Measurements from ENCODE around the gene RPL18A. TPM values are rescaled to one million over a fixed set of nuclear protein-coding genes. Genes with fewer than 3 reads are reported as not detected.

RPL18A gene
- total and polyA plus RNA-seq, 2 experiments from 2014 or later: 1,314 to 2,829 TPM

DNA sequence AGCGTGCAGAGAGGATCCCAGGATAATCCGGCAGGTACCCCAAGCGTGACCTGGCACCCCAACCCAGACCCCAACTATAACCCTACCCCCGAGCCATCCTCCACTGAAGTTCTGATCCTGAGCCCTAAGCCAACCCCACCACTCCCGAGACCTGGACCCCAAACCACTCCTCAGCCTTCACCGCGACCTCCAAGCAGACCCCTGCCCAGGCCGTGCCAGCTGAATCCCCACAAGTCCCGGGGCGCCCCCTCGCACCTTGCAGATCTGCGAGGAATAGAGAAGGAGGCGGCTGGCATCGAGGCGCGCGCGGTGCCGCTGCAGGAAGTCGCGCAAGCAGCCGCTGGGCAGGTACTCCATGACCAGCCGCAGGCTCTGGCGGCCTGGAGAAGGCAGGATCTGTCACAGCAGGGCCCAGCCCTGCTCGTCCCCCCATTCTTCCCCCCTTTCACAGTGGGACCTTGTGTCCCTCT is 28.3 kb upstream of the RPL18A start (continued):
- TF ChIP-seq, protein P1, sequence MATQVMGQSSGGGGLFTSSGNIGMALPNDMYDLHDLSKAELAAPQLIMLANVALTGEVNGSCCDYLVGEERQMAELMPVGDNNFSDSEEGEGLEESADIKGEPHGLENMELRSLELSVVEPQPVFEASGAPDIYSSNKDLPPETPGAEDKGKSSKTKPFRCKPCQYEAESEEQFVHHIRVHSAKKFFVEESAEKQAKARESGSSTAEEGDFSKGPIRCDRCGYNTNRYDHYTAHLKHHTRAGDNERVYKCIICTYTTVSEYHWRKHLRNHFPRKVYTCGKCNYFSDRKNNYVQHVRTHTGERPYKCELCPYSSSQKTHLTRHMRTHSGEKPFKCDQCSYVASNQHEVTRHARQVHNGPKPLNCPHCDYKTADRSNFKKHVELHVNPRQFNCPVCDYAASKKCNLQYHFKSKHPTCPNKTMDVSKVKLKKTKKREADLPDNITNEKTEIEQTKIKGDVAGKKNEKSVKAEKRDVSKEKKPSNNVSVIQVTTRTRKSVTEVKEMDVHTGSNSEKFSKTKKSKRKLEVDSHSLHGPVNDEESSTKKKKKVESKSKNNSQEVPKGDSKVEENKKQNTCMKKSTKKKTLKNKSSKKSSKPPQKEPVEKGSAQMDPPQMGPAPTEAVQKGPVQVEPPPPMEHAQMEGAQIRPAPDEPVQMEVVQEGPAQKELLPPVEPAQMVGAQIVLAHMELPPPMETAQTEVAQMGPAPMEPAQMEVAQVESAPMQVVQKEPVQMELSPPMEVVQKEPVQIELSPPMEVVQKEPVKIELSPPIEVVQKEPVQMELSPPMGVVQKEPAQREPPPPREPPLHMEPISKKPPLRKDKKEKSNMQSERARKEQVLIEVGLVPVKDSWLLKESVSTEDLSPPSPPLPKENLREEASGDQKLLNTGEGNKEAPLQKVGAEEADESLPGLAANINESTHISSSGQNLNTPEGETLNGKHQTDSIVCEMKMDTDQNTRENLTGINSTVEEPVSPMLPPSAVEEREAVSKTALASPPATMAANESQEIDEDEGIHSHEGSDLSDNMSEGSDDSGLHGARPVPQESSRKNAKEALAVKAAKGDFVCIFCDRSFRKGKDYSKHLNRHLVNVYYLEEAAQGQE (IDR thresholded peaks at IDR 0.05; ENCODE audit: unreplicated experiment): no peak
- no peak for TF ChIP-seq CREB1 (CRISPR knock-in tag; IDR thresholded peaks at IDR 0.05; ENCODE audit: low read depth)

DNA sequence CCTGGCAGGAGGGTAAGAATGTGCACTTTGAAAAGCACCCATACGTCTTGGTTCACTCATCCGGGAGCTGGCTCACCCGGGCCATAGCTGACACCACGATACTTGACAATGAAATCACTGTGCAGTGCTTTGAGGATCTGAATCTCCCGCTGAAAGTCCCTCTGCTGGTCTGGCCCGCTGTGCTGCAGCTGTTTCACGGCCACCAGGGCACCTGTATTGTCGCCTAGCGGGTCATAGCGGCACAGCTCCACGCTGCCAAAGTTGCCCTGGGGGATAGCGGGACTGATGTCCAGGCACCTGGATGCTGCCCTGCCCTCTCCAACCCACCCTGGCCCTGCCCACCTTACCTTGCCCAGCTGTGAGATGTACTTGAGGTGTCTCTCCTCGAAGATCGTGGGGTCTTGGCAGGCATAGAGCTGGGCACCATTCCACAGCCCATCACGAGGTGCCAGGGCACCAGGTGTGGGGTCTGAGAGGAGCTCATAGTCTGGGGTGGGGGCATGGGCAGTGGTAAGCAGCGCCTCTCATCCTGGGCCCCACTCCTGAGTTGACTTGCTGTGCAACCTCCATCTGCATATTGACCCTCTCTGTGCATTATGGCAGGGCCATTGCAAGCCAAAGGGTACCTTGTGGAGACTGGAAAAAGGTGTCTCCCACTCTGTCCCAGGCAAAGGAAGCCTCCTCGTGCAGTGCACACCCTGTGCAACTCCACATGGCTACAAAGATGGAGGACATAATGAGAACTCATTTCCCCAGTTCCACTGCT is 27.1 kb upstream of the RPL18A start:
- no peak overlapping the region for H3K4me3 ChIP-seq
- peaks cover 10% of the 10 kb centered on the region; the same call in 1 of the 2 replicates for H3K4me1 ChIP-seq (ENCODE audit: insufficient read depth)
- Mint-ChIP-seq H3K36me3 (ENCODE audit: low read depth) (no peaks in the 10 kb centered on the region; the same call in 2 of the 3 replicates), H3K9me3 (no peaks in the 10 kb centered on the region), H3K27ac (no peak overlapping the region), H3K27me3 (ENCODE audit: insufficient read depth, low read depth, poor library complexity) (peaks cover 16% of the 10 kb centered on the region), H3K4me3 (no peak overlapping the region), H3K4me1 (peaks cover 18% of the 10 kb centered on the region)
- no peak overlapping the region for H3K4me2 ChIP-seq
- ATAC-seq: no peak
- no peak for DNase-seq (ENCODE audit: low spot score)
- H3K79me2 ChIP-seq (replicated peaks; ENCODE audit: insufficient read depth): no peaks in the 10 kb centered on the region
- H4K20me1 ChIP-seq (replicated peaks; ENCODE audit: insufficient read depth): no peaks in the 10 kb centered on the region
- no peak overlapping the region for H2AFZ ChIP-seq
- H3K27ac ChIP-seq (ENCODE audit: low read depth): no peak overlapping the region
- no peaks in the 10 kb centered on the region for H3K9me2 ChIP-seq (ENCODE audit: insufficient read depth)
- 0 out of 2 replicates have a peak, but pooled peaks cover 6% of the 10 kb centered on the region for H3K27me3 ChIP-seq (ENCODE audit: insufficient read depth)
- peaks cover 9% of the 10 kb centered on the region for H3F3A ChIP-seq (replicated peaks; ENCODE audit: low read depth)
- H3K36me3 ChIP-seq (ENCODE audit: insufficient read depth): no peaks in the 10 kb centered on the region
- TF ChIP-seq ZNF114 (CRISPR knock-in tag; IDR thresholded peaks at IDR 0.05) (no peak), CREB1 (CRISPR knock-in tag; IDR thresholded peaks at IDR 0.05; ENCODE audit: low read depth) (no peak), STAT1 (IDR thresholded peaks at IDR 0.05; ENCODE audit: unreplicated experiment) (no peak), EZH2phosphoT487 (IDR thresholded peaks at IDR 0.05; ENCODE audit: unreplicated experiment) (no peak)
- TF ChIP-seq, protein P1 (IDR thresholded peaks at IDR 0.05; ENCODE audit: unreplicated experiment): no peak
- TF ChIP-seq, protein P2, sequence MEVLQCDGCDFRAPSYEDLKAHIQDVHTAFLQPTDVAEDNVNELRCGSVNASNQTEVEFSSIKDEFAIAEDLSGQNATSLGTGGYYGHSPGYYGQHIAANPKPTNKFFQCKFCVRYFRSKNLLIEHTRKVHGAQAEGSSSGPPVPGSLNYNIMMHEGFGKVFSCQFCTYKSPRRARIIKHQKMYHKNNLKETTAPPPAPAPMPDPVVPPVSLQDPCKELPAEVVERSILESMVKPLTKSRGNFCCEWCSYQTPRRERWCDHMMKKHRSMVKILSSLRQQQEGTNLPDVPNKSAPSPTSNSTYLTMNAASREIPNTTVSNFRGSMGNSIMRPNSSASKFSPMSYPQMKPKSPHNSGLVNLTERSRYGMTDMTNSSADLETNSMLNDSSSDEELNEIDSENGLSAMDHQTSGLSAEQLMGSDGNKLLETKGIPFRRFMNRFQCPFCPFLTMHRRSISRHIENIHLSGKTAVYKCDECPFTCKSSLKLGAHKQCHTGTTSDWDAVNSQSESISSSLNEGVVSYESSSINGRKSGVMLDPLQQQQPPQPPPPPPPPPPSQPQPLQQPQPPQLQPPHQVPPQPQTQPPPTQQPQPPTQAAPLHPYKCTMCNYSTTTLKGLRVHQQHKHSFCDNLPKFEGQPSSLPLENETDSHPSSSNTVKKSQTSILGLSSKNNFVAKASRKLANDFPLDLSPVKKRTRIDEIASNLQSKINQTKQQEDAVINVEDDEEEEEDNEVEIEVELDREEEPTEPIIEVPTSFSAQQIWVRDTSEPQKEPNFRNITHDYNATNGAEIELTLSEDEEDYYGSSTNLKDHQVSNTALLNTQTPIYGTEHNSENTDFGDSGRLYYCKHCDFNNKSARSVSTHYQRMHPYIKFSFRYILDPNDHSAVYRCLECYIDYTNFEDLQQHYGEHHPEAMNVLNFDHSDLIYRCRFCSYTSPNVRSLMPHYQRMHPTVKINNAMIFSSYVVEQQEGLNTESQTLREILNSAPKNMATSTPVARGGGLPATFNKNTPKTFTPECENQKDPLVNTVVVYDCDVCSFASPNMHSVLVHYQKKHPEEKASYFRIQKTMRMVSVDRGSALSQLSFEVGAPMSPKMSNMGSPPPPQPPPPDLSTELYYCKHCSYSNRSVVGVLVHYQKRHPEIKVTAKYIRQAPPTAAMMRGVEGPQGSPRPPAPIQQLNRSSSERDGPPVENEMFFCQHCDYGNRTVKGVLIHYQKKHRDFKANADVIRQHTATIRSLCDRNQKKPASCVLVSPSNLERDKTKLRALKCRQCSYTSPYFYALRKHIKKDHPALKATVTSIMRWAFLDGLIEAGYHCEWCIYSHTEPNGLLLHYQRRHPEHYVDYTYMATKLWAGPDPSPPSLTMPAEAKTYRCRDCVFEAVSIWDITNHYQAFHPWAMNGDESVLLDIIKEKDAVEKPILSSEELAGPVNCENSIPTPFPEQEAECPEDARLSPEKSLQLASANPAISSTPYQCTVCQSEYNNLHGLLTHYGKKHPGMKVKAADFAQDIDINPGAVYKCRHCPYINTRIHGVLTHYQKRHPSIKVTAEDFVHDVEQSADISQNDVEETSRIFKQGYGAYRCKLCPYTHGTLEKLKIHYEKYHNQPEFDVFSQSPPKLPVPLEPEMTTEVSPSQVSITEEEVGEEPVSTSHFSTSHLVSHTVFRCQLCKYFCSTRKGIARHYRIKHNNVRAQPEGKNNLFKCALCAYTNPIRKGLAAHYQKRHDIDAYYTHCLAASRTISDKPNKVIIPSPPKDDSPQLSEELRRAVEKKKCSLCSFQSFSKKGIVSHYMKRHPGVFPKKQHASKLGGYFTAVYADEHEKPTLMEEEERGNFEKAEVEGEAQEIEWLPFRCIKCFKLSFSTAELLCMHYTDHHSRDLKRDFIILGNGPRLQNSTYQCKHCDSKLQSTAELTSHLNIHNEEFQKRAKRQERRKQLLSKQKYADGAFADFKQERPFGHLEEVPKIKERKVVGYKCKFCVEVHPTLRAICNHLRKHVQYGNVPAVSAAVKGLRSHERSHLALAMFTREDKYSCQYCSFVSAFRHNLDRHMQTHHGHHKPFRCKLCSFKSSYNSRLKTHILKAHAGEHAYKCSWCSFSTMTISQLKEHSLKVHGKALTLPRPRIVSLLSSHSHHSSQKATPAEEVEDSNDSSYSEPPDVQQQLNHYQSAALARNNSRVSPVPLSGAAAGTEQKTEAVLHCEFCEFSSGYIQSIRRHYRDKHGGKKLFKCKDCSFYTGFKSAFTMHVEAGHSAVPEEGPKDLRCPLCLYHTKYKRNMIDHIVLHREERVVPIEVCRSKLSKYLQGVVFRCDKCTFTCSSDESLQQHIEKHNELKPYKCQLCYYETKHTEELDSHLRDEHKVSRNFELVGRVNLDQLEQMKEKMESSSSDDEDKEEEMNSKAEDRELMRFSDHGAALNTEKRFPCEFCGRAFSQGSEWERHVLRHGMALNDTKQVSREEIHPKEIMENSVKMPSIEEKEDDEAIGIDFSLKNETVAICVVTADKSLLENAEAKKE (CRISPR knock-in tag; IDR thresholded peaks at IDR 0.05): no peak
- TF ChIP-seq, protein P3, sequence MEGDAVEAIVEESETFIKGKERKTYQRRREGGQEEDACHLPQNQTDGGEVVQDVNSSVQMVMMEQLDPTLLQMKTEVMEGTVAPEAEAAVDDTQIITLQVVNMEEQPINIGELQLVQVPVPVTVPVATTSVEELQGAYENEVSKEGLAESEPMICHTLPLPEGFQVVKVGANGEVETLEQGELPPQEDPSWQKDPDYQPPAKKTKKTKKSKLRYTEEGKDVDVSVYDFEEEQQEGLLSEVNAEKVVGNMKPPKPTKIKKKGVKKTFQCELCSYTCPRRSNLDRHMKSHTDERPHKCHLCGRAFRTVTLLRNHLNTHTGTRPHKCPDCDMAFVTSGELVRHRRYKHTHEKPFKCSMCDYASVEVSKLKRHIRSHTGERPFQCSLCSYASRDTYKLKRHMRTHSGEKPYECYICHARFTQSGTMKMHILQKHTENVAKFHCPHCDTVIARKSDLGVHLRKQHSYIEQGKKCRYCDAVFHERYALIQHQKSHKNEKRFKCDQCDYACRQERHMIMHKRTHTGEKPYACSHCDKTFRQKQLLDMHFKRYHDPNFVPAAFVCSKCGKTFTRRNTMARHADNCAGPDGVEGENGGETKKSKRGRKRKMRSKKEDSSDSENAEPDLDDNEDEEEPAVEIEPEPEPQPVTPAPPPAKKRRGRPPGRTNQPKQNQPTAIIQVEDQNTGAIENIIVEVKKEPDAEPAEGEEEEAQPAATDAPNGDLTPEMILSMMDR (conservative IDR thresholded peaks at IDR 0.05; ENCODE audit: low read depth in 2 of 2): no peak

All from GM23338 (cell line).